Stimulated activated CD8-positive, alpha-beta memory T cell treated with anti-CD3 and anti-CD28 coated beads, Interleukin-7, amount 100 ng/mL, for 48 hours (primary cell): ENCODE data around the gene UGT2B7.

ENCODE experiments used
- DNase-seq, 2 donors: peaks; one replicate each; pipeline ENCODE4 v3.0.0-alpha.2; 2020; ENCODE audit warnings: low read depth in 1 of 2; ENCODE audit errors: extremely low read depth in 1 of 2

The UGT2B7 gene

DNA sequence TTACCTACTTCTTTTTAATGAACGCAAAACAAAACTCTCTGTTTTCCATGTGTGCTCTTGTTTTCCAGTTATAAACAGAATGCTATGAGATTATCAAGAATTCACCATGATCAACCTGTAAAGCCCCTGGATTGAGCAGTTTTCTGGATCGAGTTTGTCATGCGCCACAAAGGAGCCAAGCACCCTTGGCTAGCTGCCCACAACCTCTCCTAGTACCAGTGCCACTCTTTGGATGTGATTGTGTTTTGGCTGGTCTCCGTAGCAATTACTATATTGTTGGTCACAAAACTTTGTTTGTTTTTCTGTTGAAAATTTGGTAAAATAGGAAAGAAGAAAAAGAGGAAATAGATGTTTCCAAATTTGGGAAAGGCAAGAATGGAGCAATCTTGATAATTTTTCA, 51.1 kb downstream of the UGT2B7 start:
- DNase-seq = no peak

DNA sequence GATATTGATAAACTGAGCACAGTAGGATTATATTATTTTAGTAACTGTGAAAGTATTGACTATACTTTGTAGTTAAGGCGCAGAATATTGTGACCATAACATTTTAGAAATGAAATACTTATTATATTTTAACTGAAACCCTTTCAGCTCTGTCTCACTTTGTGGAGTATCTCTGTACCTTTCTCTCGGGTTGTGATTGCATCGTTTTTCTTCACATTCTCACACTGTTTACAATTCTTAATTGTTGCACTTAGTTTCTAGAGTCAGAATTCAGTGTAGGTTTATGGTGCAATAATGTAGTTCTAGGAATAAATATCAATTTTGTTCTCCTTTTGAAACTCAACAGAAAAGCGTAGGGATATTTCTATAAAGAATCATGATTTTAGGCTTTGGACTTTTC, 57.7 kb downstream of the UGT2B7 start:
- no peak for DNase-seq

DNA sequence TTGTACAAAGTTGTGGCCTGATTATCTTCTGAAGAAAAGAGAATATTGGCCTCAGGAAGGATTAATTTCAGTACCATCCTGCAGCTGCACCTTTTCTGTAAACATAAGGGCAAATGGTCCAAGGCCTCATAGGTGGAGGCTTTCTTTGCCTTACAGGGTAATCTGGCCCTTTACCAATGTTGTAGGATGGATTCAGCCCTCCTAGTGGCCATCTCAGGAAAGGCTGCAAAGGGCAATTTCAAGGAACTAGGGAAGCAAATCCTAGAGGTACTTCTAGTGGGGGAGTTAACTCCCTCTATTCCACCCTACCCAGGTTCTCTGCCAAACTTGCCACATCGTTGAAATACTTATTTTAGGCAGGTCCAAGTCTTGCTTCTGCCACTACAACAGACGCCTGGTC, 60.6 kb downstream of the UGT2B7 start:
- DNase-seq = no peak
